Activated T-cell treated with anti-CD3 and anti-CD28 coated beads, Interleukin-2, amount 50 U/mL, for 24 hours (primary cell): ENCODE data around the gene TBC1D17.

ENCODE experiments used
- DNase-seq: peaks from one replicate; pipeline ENCODE4 v3.0.0-alpha.2; 2020
- H3K27ac Mint-ChIP-seq: 2 replicates; pipeline ENCODE4 v1.8.0; 2020; ENCODE audit warnings: mild to moderate bottlenecking, mixed read lengths
- H3K27me3 Mint-ChIP-seq: 2 replicates; pipeline ENCODE4 v1.8.0; 2020; ENCODE audit warnings: mixed read lengths
- H3K36me3 Mint-ChIP-seq: 2 replicates; pipeline ENCODE4 v1.8.0; 2020; ENCODE audit warnings: low read depth, mixed read lengths
- H3K4me1 Mint-ChIP-seq: 2 replicates; pipeline ENCODE4 v1.8.0; 2020; ENCODE audit warnings: low read depth, mixed read lengths
- H3K4me3 Mint-ChIP-seq: 2 replicates; pipeline ENCODE4 v1.8.0; 2020; ENCODE audit warnings: mild to moderate bottlenecking, moderate library complexity, mixed read lengths
- H3K9me3 Mint-ChIP-seq: 2 replicates; pipeline ENCODE4 v1.8.0; 2020; ENCODE audit warnings: mixed read lengths

TBC1D17 gene

GRCh38 chr19:49896863-49897621, 19.5 kb downstream of the TBC1D17 start, which contains the start of gene IL4I1:
TSS of gene IL4I1 (minus strand) at chr19:49896887. CDS start at chr19:49896160, 727 bp downstream.
- Mint-ChIP-seq H3K27me3 (no peaks in the 10 kb centered on the region), H3K4me1 (peaks cover 64% of the 10 kb centered on the region), H3K4me3 (peak within 1 kb of the TSS; percentile 80), H3K36me3 (peaks cover 14% of the 10 kb centered on the region), H3K27ac (peak within 1 kb of the TSS; percentile 97), H3K9me3 (no peaks in the 10 kb centered on the region)
- DNase-seq: peak; percentile 75

GRCh38 chr19:49904136-49904535, 26.6 kb downstream of the TBC1D17 start:
- DNase-seq: no peak
- H3K4me1 Mint-ChIP-seq: peaks cover 43% of the 10 kb centered on the region
- peak overlapping the region; percentile 47 for H3K27ac Mint-ChIP-seq
- H3K27me3 Mint-ChIP-seq: no peaks in the 10 kb centered on the region
- no peak overlapping the region for H3K4me3 Mint-ChIP-seq
- H3K9me3 Mint-ChIP-seq: no peaks in the 10 kb centered on the region
- peaks cover 38% of the 10 kb centered on the region for H3K36me3 Mint-ChIP-seq

GRCh38 chr19:49906879-49907564, 29.5 kb downstream of the TBC1D17 start:
- no peaks in the 10 kb centered on the region for H3K9me3 Mint-ChIP-seq
- H3K4me3 Mint-ChIP-seq: no peak overlapping the region
- H3K27me3 Mint-ChIP-seq: no peaks in the 10 kb centered on the region
- peaks cover 67% of the 10 kb centered on the region for H3K36me3 Mint-ChIP-seq
- peaks cover 56% of the 10 kb centered on the region for H3K4me1 Mint-ChIP-seq
- H3K27ac Mint-ChIP-seq: peak overlapping the region; percentile 29
- no peak for DNase-seq

GRCh38 chr19:49907745-49908446, 30.4 kb downstream of the TBC1D17 start:
- H3K4me3 Mint-ChIP-seq: no peak overlapping the region
- H3K36me3 Mint-ChIP-seq: peaks cover 75% of the 10 kb centered on the region
- peak overlapping the region; percentile 44 for H3K27ac Mint-ChIP-seq
- no peak for DNase-seq
- no peaks in the 10 kb centered on the region for H3K27me3 Mint-ChIP-seq
- H3K4me1 Mint-ChIP-seq: peaks cover 62% of the 10 kb centered on the region
- H3K9me3 Mint-ChIP-seq: no peaks in the 10 kb centered on the region

GRCh38 chr19:49908480-49909420, 31.2 kb downstream of the TBC1D17 start:
- Mint-ChIP-seq H3K27ac (peak overlapping the region; percentile 44), H3K36me3 (peaks cover 84% of the 10 kb centered on the region), H3K4me1 (peaks cover 65% of the 10 kb centered on the region), H3K9me3 (no peaks in the 10 kb centered on the region), H3K4me3 (no peak overlapping the region), H3K27me3 (no peaks in the 10 kb centered on the region)
- DNase-seq: no peak

- H3K36me3 Mint-ChIP-seq: peaks cover 98% of the 10 kb centered on the region
- peak overlapping the region; percentile 73 for H3K27ac Mint-ChIP-seq
- DNase-seq: no peak
- peaks cover 69% of the 10 kb centered on the region for H3K4me1 Mint-ChIP-seq
- no peaks in the 10 kb centered on the region for H3K27me3 Mint-ChIP-seq
- no peak overlapping the region for H3K4me3 Mint-ChIP-seq
- no peaks in the 10 kb centered on the region for H3K9me3 Mint-ChIP-seq
Measured at GRCh38 chr19:49910179-49910578, 32.7 kb downstream of the TBC1D17 start.

GRCh38 chr19:49911381-49912145, 34.1 kb downstream of the TBC1D17 start:
- H3K27ac Mint-ChIP-seq: peak overlapping the region; percentile 95
- peaks cover 99% of the 10 kb centered on the region for H3K36me3 Mint-ChIP-seq
- no peaks in the 10 kb centered on the region for H3K9me3 Mint-ChIP-seq
- peak; percentile 57 for DNase-seq
- H3K27me3 Mint-ChIP-seq: no peaks in the 10 kb centered on the region
- peaks cover 73% of the 10 kb centered on the region for H3K4me1 Mint-ChIP-seq
- H3K4me3 Mint-ChIP-seq: peak overlapping the region; percentile 53

- peaks cover 68% of the 10 kb centered on the region for H3K4me1 Mint-ChIP-seq
- DNase-seq: no peak
- H3K36me3 Mint-ChIP-seq: peaks cover 99% of the 10 kb centered on the region
- H3K27ac Mint-ChIP-seq: peak overlapping the region; percentile 95
- H3K27me3 Mint-ChIP-seq: no peaks in the 10 kb centered on the region
- H3K9me3 Mint-ChIP-seq: no peaks in the 10 kb centered on the region
- H3K4me3 Mint-ChIP-seq: peak overlapping the region; percentile 53
Measured at GRCh38 chr19:49912965-49913685, 35.6 kb downstream of the TBC1D17 start.

- H3K27ac Mint-ChIP-seq: peak overlapping the region; percentile 95
Measured at GRCh38 chr19:49913720-49914119, 36.2 kb downstream of the TBC1D17 start.

GRCh38 chr19:49915271-49915670, 37.8 kb downstream of the TBC1D17 start:
- Mint-ChIP-seq H3K27me3 (no peaks in the 10 kb centered on the region), H3K4me3 (no peak overlapping the region), H3K4me1 (peaks cover 70% of the 10 kb centered on the region), H3K36me3 (peaks cover 96% of the 10 kb centered on the region), H3K27ac (peak overlapping the region; percentile 57), H3K9me3 (no peaks in the 10 kb centered on the region)
- no peak for DNase-seq

More at GRCh38 chr19:49913720-49914119, 36.2 kb downstream of the TBC1D17 start:
- H3K27me3 Mint-ChIP-seq: no peaks in the 10 kb centered on the region
- H3K4me1 Mint-ChIP-seq: peaks cover 67% of the 10 kb centered on the region
- no peak for DNase-seq
- no peak overlapping the region for H3K4me3 Mint-ChIP-seq
- H3K9me3 Mint-ChIP-seq: no peaks in the 10 kb centered on the region
- peaks cover 98% of the 10 kb centered on the region for H3K36me3 Mint-ChIP-seq

- Mint-ChIP-seq H3K4me1 (peaks cover 72% of the 10 kb centered on the region), H3K36me3 (peaks cover 97% of the 10 kb centered on the region), H3K4me3 (no peak overlapping the region), H3K27me3 (no peaks in the 10 kb centered on the region), H3K27ac (peak overlapping the region; percentile 32), H3K9me3 (no peaks in the 10 kb centered on the region)
- no peak for DNase-seq
Measured at GRCh38 chr19:49916839-49917733, 39.6 kb downstream of the TBC1D17 start.

GRCh38 chr19:49918089-49918488, 40.6 kb downstream of the TBC1D17 start:
- Mint-ChIP-seq H3K9me3 (no peaks in the 10 kb centered on the region), H3K36me3 (peaks cover 97% of the 10 kb centered on the region), H3K4me1 (peaks cover 72% of the 10 kb centered on the region), H3K4me3 (no peak overlapping the region), H3K27ac (peak overlapping the region; percentile 57), H3K27me3 (no peaks in the 10 kb centered on the region)
- no peak for DNase-seq
